Measurements from ENCODE around the gene CDK17.

GRCh38 chr12:96422192-96422591 is 22.0 kb upstream of the CDK17 start:
- no peak for TF ChIP-seq CTCF (IDR thresholded peaks at IDR 0.05)
- TF ChIP-seq POLR2A (IDR thresholded peaks at IDR 0.05): no peak
- TF ChIP-seq POLR2AphosphoS5 (IDR thresholded peaks at IDR 0.05): no peak

All from breast epithelium (tissue), 3 donors.